ENCODE data around the gene MKRN2OS. TPM values are rescaled to one million over a fixed set of nuclear protein-coding genes. Genes with fewer than 3 reads are reported as not detected.

Gene MKRN2OS
- total RNA-seq, 1 experiment from 2014 or later = not detected

DNA sequence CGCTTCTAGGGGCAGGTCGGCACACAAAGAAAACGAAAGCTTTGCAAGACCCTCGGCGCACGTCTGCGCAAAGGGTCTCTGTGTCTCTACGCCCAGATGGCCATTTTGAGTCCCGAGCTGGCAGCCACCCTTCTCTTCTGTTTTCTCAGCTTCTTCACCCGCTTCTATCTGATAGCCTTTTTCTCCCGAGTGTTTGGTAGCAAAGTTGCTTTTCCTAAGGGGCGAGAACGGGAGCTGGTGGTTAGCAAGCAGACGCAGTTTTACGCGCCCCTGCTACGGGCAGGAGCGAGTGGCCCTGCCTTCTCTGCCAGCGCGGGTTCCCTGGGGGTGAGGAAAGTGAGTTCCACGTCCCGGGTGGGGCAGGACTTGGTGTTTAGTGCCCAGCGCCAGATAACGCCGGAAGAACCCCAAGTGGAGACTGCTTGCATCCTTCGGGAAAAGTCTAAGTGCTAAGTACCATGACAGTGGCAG, 8.7 kb upstream of the MKRN2OS start (continued):
- TF ChIP-seq, protein P1, sequence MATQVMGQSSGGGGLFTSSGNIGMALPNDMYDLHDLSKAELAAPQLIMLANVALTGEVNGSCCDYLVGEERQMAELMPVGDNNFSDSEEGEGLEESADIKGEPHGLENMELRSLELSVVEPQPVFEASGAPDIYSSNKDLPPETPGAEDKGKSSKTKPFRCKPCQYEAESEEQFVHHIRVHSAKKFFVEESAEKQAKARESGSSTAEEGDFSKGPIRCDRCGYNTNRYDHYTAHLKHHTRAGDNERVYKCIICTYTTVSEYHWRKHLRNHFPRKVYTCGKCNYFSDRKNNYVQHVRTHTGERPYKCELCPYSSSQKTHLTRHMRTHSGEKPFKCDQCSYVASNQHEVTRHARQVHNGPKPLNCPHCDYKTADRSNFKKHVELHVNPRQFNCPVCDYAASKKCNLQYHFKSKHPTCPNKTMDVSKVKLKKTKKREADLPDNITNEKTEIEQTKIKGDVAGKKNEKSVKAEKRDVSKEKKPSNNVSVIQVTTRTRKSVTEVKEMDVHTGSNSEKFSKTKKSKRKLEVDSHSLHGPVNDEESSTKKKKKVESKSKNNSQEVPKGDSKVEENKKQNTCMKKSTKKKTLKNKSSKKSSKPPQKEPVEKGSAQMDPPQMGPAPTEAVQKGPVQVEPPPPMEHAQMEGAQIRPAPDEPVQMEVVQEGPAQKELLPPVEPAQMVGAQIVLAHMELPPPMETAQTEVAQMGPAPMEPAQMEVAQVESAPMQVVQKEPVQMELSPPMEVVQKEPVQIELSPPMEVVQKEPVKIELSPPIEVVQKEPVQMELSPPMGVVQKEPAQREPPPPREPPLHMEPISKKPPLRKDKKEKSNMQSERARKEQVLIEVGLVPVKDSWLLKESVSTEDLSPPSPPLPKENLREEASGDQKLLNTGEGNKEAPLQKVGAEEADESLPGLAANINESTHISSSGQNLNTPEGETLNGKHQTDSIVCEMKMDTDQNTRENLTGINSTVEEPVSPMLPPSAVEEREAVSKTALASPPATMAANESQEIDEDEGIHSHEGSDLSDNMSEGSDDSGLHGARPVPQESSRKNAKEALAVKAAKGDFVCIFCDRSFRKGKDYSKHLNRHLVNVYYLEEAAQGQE (IDR thresholded peaks at IDR 0.05; ENCODE audit: low read depth) = no peak
- TF ChIP-seq ZNF274 (IDR thresholded peaks at IDR 0.05; ENCODE audit: low read depth, low read length) (no peak), ZFX (IDR thresholded peaks at IDR 0.05) (no peak)

DNA sequence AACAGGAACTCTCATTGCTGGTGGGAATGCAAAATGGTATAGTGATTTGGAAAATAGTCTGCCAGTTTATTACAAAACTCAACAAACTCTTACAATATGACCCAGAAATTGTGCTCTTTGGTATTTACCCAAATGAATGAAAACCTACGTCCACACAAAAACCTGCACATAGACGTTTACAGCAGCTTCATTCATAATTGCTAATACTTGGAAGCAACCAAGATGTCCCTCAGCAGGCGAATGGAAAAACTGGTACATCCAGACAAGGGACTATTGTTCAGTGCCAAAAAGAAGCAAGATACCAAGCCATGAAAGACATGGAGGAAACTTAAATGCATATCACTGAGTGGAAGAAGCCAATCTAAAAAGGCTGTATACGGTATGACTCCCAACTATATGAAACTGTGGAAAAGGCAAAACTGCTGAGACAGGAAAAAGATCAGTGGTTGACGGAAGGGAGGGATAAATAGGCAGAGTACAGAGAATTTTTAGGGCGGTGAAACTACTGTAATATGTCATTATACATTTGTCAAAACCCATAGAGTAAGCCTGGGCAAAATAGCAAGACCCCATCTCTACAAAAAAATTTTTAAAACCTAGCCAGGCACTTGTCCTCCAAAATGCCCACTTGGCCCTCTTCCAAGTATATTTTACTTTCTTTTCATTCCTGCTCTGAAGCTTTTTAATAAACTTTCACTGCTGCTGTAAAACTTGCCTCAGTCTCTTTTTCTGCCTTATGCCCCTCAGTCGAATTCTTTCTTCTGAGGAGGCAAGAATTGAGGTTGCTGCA, 4.9 kb upstream of the MKRN2OS start:
- no peak overlapping the region for H3K4me2 ChIP-seq (ENCODE audit: low read length)
- CTCF ChIA-PET = no interaction called here
- RAD21 ChIA-PET (ENCODE audit: low non-redundant PET in 1 of 2, low total read pairs in 2 of 2, uncharacterized antibody in 2 of 2, unreplicated experiment in 2 of 2) = no interaction called here
- no peaks in the 10 kb centered on the region for H4K20me1 ChIP-seq (ENCODE audit: insufficient read depth)
- DNase-seq (ENCODE audit: low read depth, low spot score) (no peak), ATAC-seq (no peak)
- peaks cover 0 to 3% of the 10 kb centered on the region in 2 experiments; a peak in 1 of 4 replicates for H3K4me1 ChIP-seq (ENCODE audit: control insufficient read depth in 1 of 2, insufficient read depth in 2 of 2, low read length in 2 of 2)
- no TSS peak for BruUV-seq (replicated peaks)
- H3K9me3 ChIP-seq (ENCODE audit: control insufficient read depth in 1 of 2, insufficient read depth in 1 of 2, low read depth in 1 of 2, low read length in 2 of 2) = no peaks in the 10 kb centered on the region
- H3K79me2 ChIP-seq (ENCODE audit: insufficient read depth, low read length) = no peaks in the 10 kb centered on the region
- no peaks in the 10 kb centered on the region for H3K36me3 ChIP-seq (ENCODE audit: control insufficient read depth in 1 of 2, insufficient read depth in 2 of 2, low read length in 2 of 2)
- H3K27me3 ChIP-seq (ENCODE audit: insufficient read depth, low read length) = no peaks in the 10 kb centered on the region
- H3K27ac ChIP-seq (ENCODE audit: low read depth, low read length) = no peak overlapping the region
- TF ChIP-seq RAD21 (IDR thresholded peaks at IDR 0.05; ENCODE audit: low read depth) = no peak
- no peak overlapping the region for H3K9ac ChIP-seq (ENCODE audit: low read length)
- H2AFZ ChIP-seq (ENCODE audit: low read depth, low read length, poor library complexity, severe bottlenecking) = no peak overlapping the region
- H3K4me3 ChIP-seq (replicated peaks in 1 of 2; ENCODE audit: low read depth in 1 of 2, low read length in 2 of 2) = no peak overlapping the region
- intact Hi-C loops (cut with micrococcal nuclease) = no loop called here
- POLR2A ChIA-PET = no interaction called here
- H3K9me2 ChIP-seq (ENCODE audit: insufficient read depth) = no peaks in the 10 kb centered on the region
